Measurements from ENCODE around the gene ADRA2C. TPM values are rescaled to one million over a fixed set of nuclear protein-coding genes. Genes with fewer than 3 reads are reported as not detected.

ADRA2C gene
- total and polyA plus RNA-seq, 11 donors, result 3.4 to 7.7 (median 5.0) TPM

GRCh38 chr4:3718462-3718861, 47.7 kb upstream of the ADRA2C start:
- intact Hi-C loops (cut with DNase I), result no loop called here
- DNase-seq (no peak), ATAC-seq (no peak)
- Histone ChIP-seq H3K9me3 (peaks cover 0 to 13% (median 3%) of the 10 kb centered on the region in 12 donors), H3K27me3 (peaks cover 0 to 47% (median 10%) of the 10 kb centered on the region in 9 donors), H3K36me3 (no peaks in the 10 kb centered on the region), H3K27ac (no peak overlapping the region), H3K4me1 (no peaks in the 10 kb centered on the region), H3K4me3 (no peak overlapping the region)
- 48 to 79% (median 66%) methylated on average over 2 of the region's 2 CpGs for WGBS, 4 donors
- TF ChIP-seq POLR2A (IDR thresholded peaks at IDR 0.05), result no peak
- TF ChIP-seq, protein P1, sequence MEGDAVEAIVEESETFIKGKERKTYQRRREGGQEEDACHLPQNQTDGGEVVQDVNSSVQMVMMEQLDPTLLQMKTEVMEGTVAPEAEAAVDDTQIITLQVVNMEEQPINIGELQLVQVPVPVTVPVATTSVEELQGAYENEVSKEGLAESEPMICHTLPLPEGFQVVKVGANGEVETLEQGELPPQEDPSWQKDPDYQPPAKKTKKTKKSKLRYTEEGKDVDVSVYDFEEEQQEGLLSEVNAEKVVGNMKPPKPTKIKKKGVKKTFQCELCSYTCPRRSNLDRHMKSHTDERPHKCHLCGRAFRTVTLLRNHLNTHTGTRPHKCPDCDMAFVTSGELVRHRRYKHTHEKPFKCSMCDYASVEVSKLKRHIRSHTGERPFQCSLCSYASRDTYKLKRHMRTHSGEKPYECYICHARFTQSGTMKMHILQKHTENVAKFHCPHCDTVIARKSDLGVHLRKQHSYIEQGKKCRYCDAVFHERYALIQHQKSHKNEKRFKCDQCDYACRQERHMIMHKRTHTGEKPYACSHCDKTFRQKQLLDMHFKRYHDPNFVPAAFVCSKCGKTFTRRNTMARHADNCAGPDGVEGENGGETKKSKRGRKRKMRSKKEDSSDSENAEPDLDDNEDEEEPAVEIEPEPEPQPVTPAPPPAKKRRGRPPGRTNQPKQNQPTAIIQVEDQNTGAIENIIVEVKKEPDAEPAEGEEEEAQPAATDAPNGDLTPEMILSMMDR (IDR thresholded peaks at IDR 0.05), result no peak

DNA sequence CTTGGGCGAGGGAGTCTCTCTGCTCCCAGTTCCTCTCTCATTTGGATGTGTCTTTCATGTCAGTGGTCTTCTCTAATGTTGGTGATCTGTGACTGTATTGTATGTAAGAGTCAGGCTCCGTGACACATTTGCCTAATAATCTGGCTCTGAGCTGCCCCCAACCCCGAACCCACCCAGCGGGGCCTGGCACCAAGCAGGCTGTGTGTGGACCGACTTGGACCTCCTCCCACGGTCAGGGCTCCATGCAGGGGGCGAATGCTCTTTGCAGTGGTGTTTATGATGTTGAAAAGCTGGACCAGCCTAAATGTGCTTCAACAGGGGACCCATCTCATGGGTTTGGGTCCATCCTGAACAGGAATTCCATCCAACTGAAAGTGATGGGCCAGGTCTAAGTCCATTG, 47.0 kb upstream of the ADRA2C start:
- H3K27me3 ChIP-seq, result peaks cover 6 to 55% (median 17%) of the 10 kb centered on the region in 9 donors
- no peak for ATAC-seq

DNA sequence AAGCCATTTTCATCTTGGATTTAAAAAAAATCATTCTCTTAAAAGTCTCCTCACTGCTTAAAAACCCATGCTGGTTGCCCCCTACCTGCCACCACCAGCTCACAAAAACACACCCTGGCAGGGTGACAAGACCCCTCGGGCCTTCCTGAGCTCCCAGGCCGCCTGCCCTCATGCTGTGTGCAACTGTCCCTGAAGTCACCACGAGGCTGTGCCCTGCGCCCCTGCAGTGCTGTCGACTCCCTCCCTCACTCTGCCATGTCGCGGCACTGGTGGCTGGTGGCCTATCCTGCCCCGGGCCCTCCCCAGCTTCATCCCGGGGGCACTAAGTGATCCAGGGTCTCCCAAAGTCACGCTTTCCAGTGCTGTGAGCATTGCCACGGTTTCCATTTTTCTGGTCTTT, 46.3 kb upstream of the ADRA2C start:
- 72 to 79% (median 76%) methylated on average over 7 to 11 of the region's 11 CpGs for WGBS, 4 donors
- intact Hi-C loops (cut with DNase I), result no loop called here
- DNase-seq, result peak in 1 of 5 donors; percentile 56
- no peaks in the 10 kb centered on the region for H3K36me3 ChIP-seq
- peaks cover 0 to 13% (median 3%) of the 10 kb centered on the region in 12 donors for H3K9me3 ChIP-seq
- no peak for TF ChIP-seq POLR2A (IDR thresholded peaks at IDR 0.05)
- TF ChIP-seq, protein P1 (IDR thresholded peaks at IDR 0.05), result no peak
- peaks cover 8 to 61% (median 24%) of the 10 kb centered on the region in 9 donors for H3K27me3 ChIP-seq
- H3K4me3 ChIP-seq, result no peak overlapping the region
- H3K27ac ChIP-seq, result no peak overlapping the region
- ATAC-seq, result no peak
- H3K4me1 ChIP-seq, result peaks cover 0 to 6% (median 0%) of the 10 kb centered on the region in 12 donors

More for the DNA sequence above, 47.0 kb upstream of the ADRA2C start:
- Histone ChIP-seq H3K36me3 (no peaks in the 10 kb centered on the region), H3K9me3 (peaks cover 0 to 13% (median 3%) of the 10 kb centered on the region in 12 donors), H3K4me3 (no peak overlapping the region), H3K27ac (no peak overlapping the region), H3K4me1 (no peaks in the 10 kb centered on the region)
- DNase-seq, result peak in 1 of 5 donors; percentile 10
- 80 to 90% (median 86%) methylated on average over 5 to 7 of the region's 7 CpGs for WGBS, 4 donors
- intact Hi-C loops (cut with DNase I), result no loop called here
- no peak for TF ChIP-seq POLR2A (IDR thresholded peaks at IDR 0.05)
- TF ChIP-seq, protein P1 (IDR thresholded peaks at IDR 0.05), result no peak

DNA sequence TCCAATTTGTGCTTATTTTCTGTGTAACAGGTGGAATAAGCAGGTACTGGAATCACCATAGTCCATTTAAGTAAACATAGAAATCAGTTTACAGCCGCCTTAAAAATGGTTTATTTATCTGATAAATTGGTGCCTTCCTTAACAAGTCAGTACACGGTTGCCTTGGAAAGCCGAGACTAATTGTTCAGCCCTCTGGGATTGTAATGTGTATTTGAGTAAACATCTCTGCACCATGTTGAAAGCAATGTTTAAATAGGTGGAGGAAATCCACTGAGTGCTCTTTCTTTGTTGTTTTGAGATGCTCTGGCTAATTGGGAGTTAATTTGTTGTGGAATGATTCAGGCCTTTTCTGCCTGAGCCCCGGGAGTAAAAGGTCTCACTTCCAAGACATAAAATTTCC, 45.7 kb upstream of the ADRA2C start:
- TF ChIP-seq POLR2A (IDR thresholded peaks at IDR 0.05), result no peak
- TF ChIP-seq, protein P1 (IDR thresholded peaks at IDR 0.05), result no peak
- Histone ChIP-seq H3K27ac (no peak overlapping the region), H3K4me3 (no peak overlapping the region), H3K36me3 (no peaks in the 10 kb centered on the region), H3K27me3 (peaks cover 13 to 67% (median 30%) of the 10 kb centered on the region in 9 donors), H3K9me3 (peaks cover 0 to 13% (median 3%) of the 10 kb centered on the region in 12 donors), H3K4me1 (peaks cover 0 to 8% (median 0%) of the 10 kb centered on the region in 12 donors)
- ATAC-seq (no peak), DNase-seq (no peak)
- intact Hi-C loops (cut with DNase I), result no loop called here
- 52 to 63% (median 57%) methylated on average over 4 of the region's 4 CpGs for WGBS, 4 donors
